GM19238 (cell line): ENCODE results near the gene PGAP6.
"Not testable (repeated sequence)": the region's sequence is repeated elsewhere in the genome, so short reads cannot be mapped to it uniquely, and the experiment has no call there.

Experiments
- DNase-seq: peaks from one replicate; pipeline ENCODE4 v3.0.0; 2011; ENCODE audit warnings: low spot score; ENCODE audit not compliant: insufficient read length

PGAP6 gene

GRCh38 chr16:351804-352520 is 29.8 kb downstream of the PGAP6 start:
- no peak for DNase-seq

- DNase-seq = no peak
Observed at GRCh38 chr16:350203-350602, 31.6 kb downstream of the PGAP6 start.

- no peak for DNase-seq
Observed at GRCh38 chr16:349211-349610, 32.6 kb downstream of the PGAP6 start.

DNA sequence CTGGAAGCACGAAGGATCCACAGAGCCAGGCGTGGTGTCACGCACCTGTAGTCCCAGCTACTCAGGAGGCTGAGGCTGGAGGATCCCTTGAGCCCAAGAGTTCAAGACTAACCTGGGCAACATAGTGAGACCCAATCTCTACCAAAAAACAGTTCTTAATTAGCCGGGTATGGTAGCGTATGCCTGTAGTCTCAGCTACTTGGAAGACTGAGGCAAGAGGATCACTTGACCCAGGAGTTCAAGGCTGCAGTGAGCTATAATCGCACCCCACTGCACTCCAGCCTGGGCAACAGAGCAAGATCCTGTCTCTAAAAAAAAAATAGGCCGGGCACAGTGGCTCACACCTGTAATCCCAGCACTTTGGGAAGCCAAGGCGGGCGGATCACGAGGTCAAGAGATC is 33.3 kb downstream of the PGAP6 start:
- not testable (repeated sequence) for DNase-seq

- no peak for DNase-seq
Observed at GRCh38 chr16:347203-347602, 34.6 kb downstream of the PGAP6 start.

GRCh38 chr16:346587-346986 is 35.2 kb downstream of the PGAP6 start:
- DNase-seq = no peak

DNA sequence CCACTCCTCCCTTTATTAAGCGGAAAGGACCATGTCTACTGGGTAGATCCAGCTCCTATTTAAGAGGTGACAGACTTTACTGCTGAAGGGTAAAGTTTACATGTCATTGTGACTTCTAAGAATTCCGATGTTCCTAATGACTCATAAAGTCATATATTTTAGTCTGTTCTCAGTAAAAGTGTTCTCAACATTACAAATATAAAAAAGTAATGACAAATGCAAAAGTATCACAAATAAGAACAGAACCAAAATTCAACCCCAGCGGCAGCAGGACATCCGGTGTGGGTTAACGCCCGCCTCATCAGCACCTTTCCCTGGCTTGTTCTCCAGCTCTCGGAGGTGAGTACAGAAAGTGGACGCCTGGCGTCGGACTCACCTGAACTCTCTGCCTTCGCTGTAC is 36.0 kb downstream of the PGAP6 start:
- DNase-seq = no peak

DNA sequence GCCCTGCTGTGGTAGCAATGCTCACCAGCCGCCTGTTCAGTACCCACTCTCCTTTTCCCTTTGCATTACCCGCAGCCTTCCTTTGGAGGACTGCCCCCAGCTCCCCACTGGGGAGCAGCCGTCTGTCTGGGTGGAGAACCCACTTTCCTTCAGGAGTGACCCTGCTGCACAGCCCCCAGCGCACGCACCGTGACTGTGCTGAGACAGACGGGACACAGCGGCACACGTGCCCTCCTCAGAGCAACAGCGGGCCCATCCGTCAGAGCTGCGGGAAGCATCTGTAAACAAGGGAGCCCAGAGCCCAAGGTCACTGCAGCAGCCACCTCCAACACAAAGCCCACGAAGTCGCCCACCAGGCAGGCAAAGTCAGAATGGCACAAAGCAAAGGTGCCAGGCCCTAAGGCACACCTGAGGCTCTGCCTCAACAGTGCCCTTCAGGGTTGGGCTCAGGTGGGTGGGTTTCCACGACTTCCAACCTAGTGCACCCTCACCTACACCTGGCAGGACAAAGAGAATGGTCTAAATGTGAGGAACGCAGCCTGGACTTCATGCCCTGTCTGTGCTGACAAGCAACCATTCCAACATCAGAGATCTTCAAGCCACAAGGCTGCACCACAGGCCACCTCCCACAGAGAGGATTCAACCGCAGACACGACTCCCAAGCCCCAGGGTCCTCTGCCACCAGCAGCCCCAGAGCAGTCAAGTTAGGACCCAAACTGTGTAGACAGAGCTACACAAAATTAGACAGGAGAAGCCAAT is 39.1 kb downstream of the PGAP6 start:
- DNase-seq = no peak

DNA sequence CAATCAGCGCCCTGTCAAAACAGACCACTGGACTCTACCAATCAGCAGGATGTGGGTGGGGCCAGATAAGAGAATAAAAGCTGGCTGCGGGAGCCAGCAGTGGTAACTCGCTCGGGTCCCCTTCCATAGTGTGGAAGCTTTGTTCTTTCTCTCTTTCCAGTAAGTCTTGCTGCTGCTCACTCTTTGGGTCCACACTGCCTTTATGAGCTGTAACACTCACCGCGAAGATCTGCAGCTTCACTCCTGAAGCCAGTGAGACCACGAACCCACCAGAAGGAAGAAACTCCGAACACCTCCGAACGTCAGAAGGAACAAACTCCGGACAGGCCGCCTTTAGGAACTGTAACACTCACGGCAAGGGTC is 39.8 kb downstream of the PGAP6 start:
- not testable (repeated sequence) for DNase-seq

GRCh38 chr16:341095-341973 is 40.4 kb downstream of the PGAP6 start:
- DNase-seq = not testable (repeated sequence)

DNA sequence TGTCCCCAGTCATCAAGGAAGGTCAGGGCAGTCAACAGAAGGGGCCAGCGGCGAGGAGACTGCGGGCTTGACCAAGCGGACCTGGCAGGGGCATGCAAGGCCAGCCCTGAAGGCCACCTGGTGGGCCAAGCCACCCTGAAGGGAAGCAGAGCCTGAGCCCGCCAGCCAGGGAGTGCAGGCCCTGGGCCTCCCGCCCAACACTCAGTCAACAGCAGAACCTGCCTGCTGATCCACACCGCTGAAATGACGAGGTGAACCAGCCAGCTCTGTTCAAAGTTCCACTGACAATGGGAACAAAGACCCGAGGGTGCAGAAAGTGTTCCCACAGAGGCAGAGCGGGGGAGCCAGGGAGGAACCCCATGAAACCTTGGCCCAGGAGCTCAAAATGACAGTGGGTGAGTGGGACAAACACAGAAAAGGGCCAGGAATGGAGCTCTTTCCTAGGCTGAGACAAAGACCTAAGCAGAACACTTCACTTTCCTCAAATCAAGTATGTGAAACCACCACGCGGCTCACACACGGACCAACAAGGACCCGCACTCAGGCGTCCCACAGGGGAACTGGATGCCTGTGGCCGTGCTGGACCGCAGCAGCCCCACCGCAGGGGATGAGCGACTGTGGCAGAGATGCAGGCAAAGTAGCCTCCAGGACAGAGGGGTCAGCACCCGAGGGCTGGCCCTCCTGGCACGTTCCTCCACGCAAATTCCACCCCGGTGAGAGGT is 41.2 kb downstream of the PGAP6 start:
- no peak for DNase-seq

GRCh38 chr16:339680-340079 is 42.1 kb downstream of the PGAP6 start:
- DNase-seq = no peak

DNA sequence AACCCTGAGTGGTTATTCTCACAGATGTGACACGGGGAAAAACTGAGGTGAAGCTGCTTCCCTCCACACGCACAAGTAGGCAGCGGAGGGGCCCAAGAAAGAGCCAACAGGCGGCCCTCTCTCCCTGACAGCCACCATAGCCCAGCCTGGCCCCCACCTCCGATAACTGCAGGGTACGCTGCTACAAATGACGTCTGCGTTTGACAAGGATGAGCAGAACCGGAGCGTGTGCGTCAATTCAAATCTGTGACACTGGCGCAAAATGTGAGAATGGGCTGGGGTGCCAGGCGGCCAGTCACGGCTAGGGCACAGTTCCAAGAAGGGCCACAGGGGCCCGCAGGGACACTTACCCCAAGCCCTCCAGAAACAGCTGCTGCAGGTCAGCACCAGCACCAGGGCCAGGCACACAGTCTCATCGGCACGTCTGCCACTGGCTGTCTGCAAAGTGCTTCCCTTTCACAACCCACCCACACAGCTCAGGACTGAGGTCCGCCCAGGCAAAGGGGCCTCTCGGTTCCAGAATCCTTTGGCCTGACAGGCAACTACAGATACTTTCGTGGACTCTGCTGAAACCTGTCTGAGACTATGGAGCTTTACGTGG is 43.7 kb downstream of the PGAP6 start:
- no peak for DNase-seq

DNA sequence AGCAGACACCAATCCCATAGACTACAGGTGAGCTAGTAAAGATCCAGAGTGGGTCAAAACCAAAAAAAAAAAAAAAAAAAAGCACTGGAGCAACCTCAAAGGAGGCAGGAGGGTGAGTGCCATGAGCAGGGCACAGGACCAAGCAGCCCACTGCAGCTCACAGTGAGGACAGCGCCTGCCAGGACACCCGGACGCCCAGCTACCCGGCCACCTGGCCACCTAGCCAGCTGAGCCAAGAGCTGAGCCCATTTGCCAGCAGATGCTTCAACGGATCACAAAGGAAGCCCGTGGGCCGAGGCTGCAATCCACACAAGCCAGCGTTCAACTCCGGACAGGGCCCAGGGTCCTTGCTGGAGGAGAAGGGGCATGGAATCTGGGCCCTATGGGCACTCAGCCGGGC is 44.3 kb downstream of the PGAP6 start:
- no peak for DNase-seq

GRCh38 chr16:336269-336668 is 45.5 kb downstream of the PGAP6 start:
- no peak for DNase-seq

- not testable (repeated sequence) for DNase-seq
Observed at GRCh38 chr16:334861-335632, 46.7 kb downstream of the PGAP6 start.

DNA sequence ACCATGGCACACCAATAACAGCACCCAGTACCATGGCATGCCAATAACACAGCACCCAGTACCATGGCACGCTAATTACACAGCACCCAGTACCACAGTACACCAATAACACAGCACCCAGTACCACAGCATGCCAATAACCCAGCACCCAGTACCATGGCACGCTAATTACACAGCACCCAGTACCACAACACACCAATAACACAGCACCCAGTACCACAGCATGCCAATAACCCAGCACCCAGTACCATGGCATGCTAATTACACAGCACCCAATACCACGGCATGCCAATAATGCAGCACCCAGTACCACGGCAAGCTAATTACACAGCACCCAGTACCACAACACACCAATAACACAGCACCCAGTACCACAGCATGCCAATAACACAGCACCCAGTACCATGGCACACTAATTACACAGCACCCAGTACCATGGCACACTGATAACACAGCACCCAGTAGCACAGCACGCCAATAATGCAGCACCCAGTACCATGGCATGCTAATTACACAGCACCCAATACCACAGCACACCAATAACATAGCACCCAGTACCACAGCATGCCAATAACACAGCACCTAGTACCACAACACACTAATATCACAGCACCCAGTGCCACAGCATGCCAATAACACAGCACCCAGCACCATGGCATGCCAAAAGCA is 47.5 kb downstream of the PGAP6 start:
- DNase-seq = not testable (repeated sequence)

DNA sequence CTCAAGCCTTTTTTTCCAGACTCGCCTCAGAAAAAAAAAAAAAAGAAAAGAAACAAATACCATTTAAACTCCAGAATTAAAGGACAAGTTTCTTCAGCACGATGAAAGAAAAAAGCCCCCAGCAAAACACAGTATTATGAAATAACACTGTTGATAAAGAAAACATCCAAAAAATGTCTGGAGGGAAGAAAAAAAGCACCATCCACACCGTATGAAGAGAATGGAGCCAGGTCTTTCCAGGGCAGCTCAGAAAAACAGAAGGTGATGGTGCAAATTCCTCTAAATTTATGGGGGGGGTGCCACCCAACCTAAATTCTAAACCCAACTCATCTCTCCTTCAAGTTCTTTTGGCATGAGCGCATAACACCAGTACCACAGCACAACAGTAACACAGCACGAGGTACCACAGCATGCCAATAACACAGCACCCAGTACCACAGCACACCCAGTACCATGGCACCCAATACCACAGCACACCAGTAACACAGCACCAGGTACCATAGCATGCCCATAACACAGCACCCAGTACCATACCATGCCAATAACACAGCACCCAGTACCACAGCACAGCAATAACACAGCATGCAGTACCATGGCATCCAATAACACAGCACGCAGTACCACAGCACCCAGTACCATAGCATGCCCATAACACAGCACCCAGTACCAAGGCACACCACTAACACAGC is 48.2 kb downstream of the PGAP6 start:
- no peak for DNase-seq

- DNase-seq = not testable (repeated sequence)
Observed at GRCh38 chr16:331181-331814, 50.5 kb downstream of the PGAP6 start.
